MM.1S (cell line): Measurements from ENCODE around the gene CDK16.

Experiments used
- DNase-seq: peaks from one replicate; pipeline ENCODE4 v3.0.0-alpha.2; 2015
- H2AFZ ChIP-seq: fragments of 300-600 bp; sonication (generic); 2 replicates; pipeline ENCODE4 v1.6.0; 2016; ENCODE audit warnings: antibody characterized with exemption, low read length
- H3F3A ChIP-seq: fragments of 300-600 bp; sonication (generic); 2 replicates; pipeline ENCODE4 v1.6.1; 2016; ENCODE audit warnings: mild to moderate bottlenecking, antibody characterized with exemption, low read length, moderate library complexity, mixed read lengths; ENCODE audit not compliant: insufficient read depth
- H3K27ac ChIP-seq: fragments of 300-600 bp; sonication (generic); 2 replicates; pipeline ENCODE4 v1.5.1; 2016; ENCODE audit warnings: mild to moderate bottlenecking, low read length
- H3K27me3 ChIP-seq: fragments of 300-600 bp; sonication (generic); replicated peaks from 2 replicates; pipeline ENCODE4 v1.6.0; 2016; ENCODE audit warnings: low read length; ENCODE audit not compliant: insufficient read depth
- H3K36me3 ChIP-seq: fragments of 300-600 bp; sonication (generic); replicated peaks from 2 replicates; pipeline ENCODE4 v1.6.1; 2016; ENCODE audit warnings: mild to moderate bottlenecking, low read length, mixed read lengths; ENCODE audit not compliant: insufficient read depth
- H3K4me1 ChIP-seq: fragments of 300-600 bp; sonication (generic); 2 replicates; pipeline ENCODE4 v1.6.1; 2016; ENCODE audit warnings: low read length, mixed read lengths
- H3K4me2 ChIP-seq: fragments of 300-600 bp; sonication (generic); 2 replicates; pipeline ENCODE4 v1.6.0; 2016; ENCODE audit warnings: low read depth, low read length
- H3K4me3 ChIP-seq: fragments of 300-600 bp; sonication (generic); 2 replicates; pipeline ENCODE4 v1.5.1; 2016; ENCODE audit warnings: low read length, mixed read lengths
- H3K79me2 ChIP-seq: fragments of 300-600 bp; sonication (generic); 2 replicates; pipeline ENCODE4 v1.6.1; 2016; ENCODE audit warnings: mixed run types, low read length, mixed read lengths
- H3K9ac ChIP-seq: fragments of 300-600 bp; sonication (generic); 2 replicates; pipeline ENCODE4 v1.6.1; 2016; ENCODE audit warnings: low read length, mixed read lengths
- H3K9me2 ChIP-seq: fragments of 300-600 bp; sonication (generic); replicated peaks from 2 replicates; pipeline ENCODE4 v1.6.1; 2016; ENCODE audit warnings: mild to moderate bottlenecking, low read length, mixed read lengths; ENCODE audit not compliant: insufficient read depth
- H3K9me3 ChIP-seq: fragments of 300-600 bp; sonication (generic); replicated peaks from 2 replicates; pipeline ENCODE4 v1.6.1; 2016; ENCODE audit warnings: mild to moderate bottlenecking, low read length, mixed read lengths; ENCODE audit not compliant: insufficient read depth
- H4K20me1 ChIP-seq: fragments of 300-600 bp; sonication (generic); 2 replicates; pipeline ENCODE4 v1.6.1; 2016; ENCODE audit warnings: mild to moderate bottlenecking, low read length, moderate library complexity, mixed read lengths; ENCODE audit not compliant: insufficient read depth
- CTCF ChIP-seq: fragments of 300-600 bp; sonication (generic); IDR thresholded peaks from 2 replicates; pipeline ENCODE4 v1.5.1; 2016; ENCODE audit warnings: antibody characterized with exemption, low read length, mixed read lengths
- EZH2 ChIP-seq: fragments of 300-600 bp; sonication (generic); optimal IDR thresholded peaks from 2 replicates; pipeline ENCODE3; 2017; ENCODE audit warnings: low read depth, mild to moderate bottlenecking, antibody characterized with exemption, low read length, mixed read lengths
- EZH2phosphoT487 ChIP-seq: fragments of 300-600 bp; sonication (generic); IDR thresholded peaks from 2 replicates; pipeline ENCODE4 v1.6.1; 2018; ENCODE audit warnings: antibody characterized with exemption, low read length

Gene CDK16

GRCh38 chrX:47187106-47187677 lies 31.3 kb upstream of the CDK16 start:
- Histone ChIP-seq H4K20me1 (no peaks in the 10 kb centered on the region), H3K36me3 (no peaks in the 10 kb centered on the region), H3K9ac (no peak overlapping the region), H3K27me3 (no peaks in the 10 kb centered on the region), H3K4me1 (no peaks in the 10 kb centered on the region), H3K4me3 (no peak overlapping the region), H3K27ac (no peak overlapping the region), H3K79me2 (peaks cover 8% of the 10 kb centered on the region; the same call in 1 of the 2 replicates), H3K9me3 (no peaks in the 10 kb centered on the region), H3K9me2 (no peaks in the 10 kb centered on the region), H2AFZ (no peak overlapping the region), H3F3A (peaks cover 13% of the 10 kb centered on the region), H3K4me2 (no peak overlapping the region)
- no peak for TF ChIP-seq EZH2phosphoT487
- no peak for TF ChIP-seq EZH2
- no peak for TF ChIP-seq CTCF
- no peak for DNase-seq

- Histone ChIP-seq H3K27ac (no peak overlapping the region), H2AFZ (0 out of 2 replicates have a peak overlapping the region, but pooled peaks have one; percentile 49), H3K27me3 (no peaks in the 10 kb centered on the region), H3K9me2 (no peaks in the 10 kb centered on the region), H3K9ac (no peak overlapping the region), H3K36me3 (no peaks in the 10 kb centered on the region), H3F3A (peaks cover 25% of the 10 kb centered on the region), H3K4me1 (0 out of 2 replicates have a peak, but pooled peaks cover 5% of the 10 kb centered on the region), H3K4me2 (no peak overlapping the region), H3K9me3 (no peaks in the 10 kb centered on the region), H4K20me1 (no peaks in the 10 kb centered on the region), H3K4me3 (no peak overlapping the region), H3K79me2 (peaks cover 21% of the 10 kb centered on the region)
- no peak for DNase-seq
- no peak for TF ChIP-seq EZH2
- no peak for TF ChIP-seq EZH2phosphoT487
- TF ChIP-seq CTCF: no peak
These were observed 28.6 kb upstream of the CDK16 start for GRCh38 chrX:47189906-47190305.

GRCh38 chrX:47190445-47191269 lies 27.8 kb upstream of the CDK16 start:
- Histone ChIP-seq H3K36me3 (no peaks in the 10 kb centered on the region), H3K4me1 (0 out of 2 replicates have a peak, but pooled peaks cover 9% of the 10 kb centered on the region), H3K9me3 (no peaks in the 10 kb centered on the region), H3K79me2 (peaks cover 28% of the 10 kb centered on the region), H3K27ac (peak overlapping the region; percentile 61; the same call in 1 of the 2 replicates), H3K9ac (peak overlapping the region; percentile 76), H3F3A (peaks cover 25% of the 10 kb centered on the region), H2AFZ (peak overlapping the region; percentile 49), H3K27me3 (no peaks in the 10 kb centered on the region), H3K4me3 (peak overlapping the region; percentile 75), H4K20me1 (no peaks in the 10 kb centered on the region), H3K9me2 (no peaks in the 10 kb centered on the region), H3K4me2 (peak overlapping the region; percentile 86)
- TF ChIP-seq EZH2 (no peak), CTCF (no peak), EZH2phosphoT487 (no peak)
- peak; percentile 89 for DNase-seq
